ENCODE data around the gene AQP6.

GRCh38 chr12:49942512-49942893 lies 30.2 kb upstream of the AQP6 start:
- no peak for TF ChIP-seq CTCF (conservative IDR thresholded peaks at IDR 0.05; ENCODE audit: low read length)
- no peak for TF ChIP-seq EZH2phosphoT487 (IDR thresholded peaks at IDR 0.05; ENCODE audit: borderline replicate concordance, low read depth, low read length)

Data from OCI-LY7 (cell line).